ENCODE measurements around the gene NCKAP5. TPM values are rescaled to one million over a fixed set of nuclear protein-coding genes. Genes with fewer than 3 reads are reported as not detected.

NCKAP5 gene
- total and polyA plus RNA-seq, 2 of the 8 experiments (the other 6 are each of a cell fraction or from before 2014, with no cell fraction given), result 0.27 to 0.86 TPM

- Histone ChIP-seq H2BK12ac (ENCODE audit: low read depth, low read length) (no peak overlapping the region), H3K23me2 (ENCODE audit: low read depth, low read length) (no peaks in the 10 kb centered on the region), H2BK20ac (ENCODE audit: low read length) (no peak overlapping the region), H3K4me1 (replicated peaks in 1 of 4; ENCODE audit: control insufficient read depth in 3 of 4, insufficient read depth in 4 of 4, low read length in 3 of 4) (peaks cover 0 to 4% (median 0%) of the 10 kb centered on the region in 4 experiments; a peak in 3 of 7 replicates), H3K79me1 (ENCODE audit: low read depth, low read length) (no peaks in the 10 kb centered on the region), H4K91ac (replicated peaks; ENCODE audit: insufficient read length, low read length) (no peak overlapping the region), H2BK120ac (replicated peaks; ENCODE audit: low read depth, low read length) (no peak overlapping the region), H3K23ac (ENCODE audit: insufficient read length) (no peak overlapping the region), H3K27ac (ENCODE audit: low read depth, low read length) (no peak overlapping the region), H4K20me1 (replicated peaks in 1 of 2; ENCODE audit: control insufficient read depth in 1 of 2, insufficient read depth in 2 of 2, low read length in 2 of 2) (no peaks in the 10 kb centered on the region), H2AK5ac (ENCODE audit: low read depth, low read length) (no peak overlapping the region), H3K18ac (ENCODE audit: extremely low read depth, low read length) (no peak overlapping the region), H3K36me3 (ENCODE audit: control insufficient read depth in 2 of 4, insufficient read depth in 4 of 4, low read length in 3 of 4) (no peaks in the 10 kb centered on the region), H3K56ac (replicated peaks; ENCODE audit: insufficient read length, low read depth, low read length) (no peak overlapping the region), H3K9ac (replicated peaks in 1 of 4; ENCODE audit: extremely low read depth in 1 of 4, low read depth in 3 of 4, low read length in 3 of 4) (no peak overlapping the region), H3K4me3 (ENCODE audit: extremely low read depth in 1 of 4, insufficient read depth in 2 of 4, low read depth in 3 of 4, low read length in 4 of 4) (no peak overlapping the region), H3K27me3 (replicated peaks in 1 of 4; ENCODE audit: control insufficient read depth in 3 of 4, extremely low read depth in 1 of 4, insufficient read depth in 3 of 4, low read length in 3 of 4) (no peaks in the 10 kb centered on the region; a peak in 2 of 7 replicates), H3K14ac (ENCODE audit: insufficient read length) (no peak overlapping the region), H3K4ac (replicated peaks; ENCODE audit: insufficient read length, low read depth, low read length) (no peak overlapping the region), H2BK5ac (ENCODE audit: low read depth, low read length) (no peak overlapping the region), H4K5ac (ENCODE audit: insufficient read length, low read depth, low read length) (no peak overlapping the region), H3K4me2 (ENCODE audit: insufficient read depth in 1 of 2, low read depth in 2 of 2, low read length in 2 of 2) (no peak overlapping the region), H3K9me3 (ENCODE audit: insufficient read depth in 2 of 2, low read depth in 1 of 2, low read length in 1 of 2) (no peaks in the 10 kb centered on the region), H2AFZ (ENCODE audit: low read length) (no peak overlapping the region), H2BK15ac (ENCODE audit: low read length) (no peak overlapping the region), H4K8ac (ENCODE audit: extremely low read depth, insufficient read depth, low read length) (no peak overlapping the region), H3K79me2 (ENCODE audit: control insufficient read depth in 1 of 2, insufficient read depth in 2 of 2, low read length in 2 of 2) (no peaks in the 10 kb centered on the region)
- DNase-seq (ENCODE audit: low read depth in 1 of 2, low spot score in 2 of 2) (no peak), FAIRE-seq (no peak)
- ChIA-PET POLR2A (ENCODE audit: partially characterized antibody) (no interaction called here), CTCF (ENCODE audit: partially characterized antibody) (interaction anchor here (1.1 kb wide), 1 partner anchor 220 kb away, joined by 3 read pairs; no protein-coding TSS in a partner anchor)
- 86% methylated on average over 3 of the region's 3 CpGs; no CpG with 5 or more reads in 1 of the 2 experiments for WGBS, 2 experiments (ENCODE audit: extremely low coverage in 1 of 2, insufficient coverage in 1 of 2, insufficient read length in 1 of 2, insufficient replicate concordance in 2 of 2, low coverage in 1 of 2, low lambda C conversion rate in 2 of 2, missing lambda C conversion rate in 1 of 2)
- no peak for TF ChIP-seq TCF12 (IDR thresholded peaks at IDR 0.05; ENCODE audit: low read depth, low read length)
- TF ChIP-seq TAF7 (optimal IDR thresholded peaks at IDR 0.05; ENCODE audit: borderline replicate concordance, low read depth, low read length), result no peak
- TF ChIP-seq FOSL1 (IDR thresholded peaks at IDR 0.05; ENCODE audit: insufficient read depth, low read depth, low read length), result no peak
- no peak for TF ChIP-seq HDAC6 (IDR thresholded peaks at IDR 0.05; ENCODE audit: low read depth, low read length)
- no peak for TF ChIP-seq TAF1 (IDR thresholded peaks at IDR 0.05; ENCODE audit: low read depth, low read length)
- TF ChIP-seq SP1 (IDR thresholded peaks at IDR 0.05; ENCODE audit: low read depth, low read length), result no peak
- no peak for TF ChIP-seq RXRA (IDR thresholded peaks at IDR 0.05; ENCODE audit: insufficient read depth, low read depth, low read length)
- TF ChIP-seq TEAD4 (IDR thresholded peaks at IDR 0.05; ENCODE audit: low read depth, low read length), result no peak
- TF ChIP-seq KDM5A (IDR thresholded peaks at IDR 0.05; ENCODE audit: low read length), result no peak
- no peak for TF ChIP-seq SRF (IDR thresholded peaks at IDR 0.05; ENCODE audit: low read depth, low read length)
- TF ChIP-seq SP4 (IDR thresholded peaks at IDR 0.05; ENCODE audit: low read length), result no peak
- TF ChIP-seq PHF8 (conservative IDR thresholded peaks at IDR 0.05; ENCODE audit: low read depth, low read length), result no peak
- TF ChIP-seq MAX (IDR thresholded peaks at IDR 0.05), result no peak
- no peak for TF ChIP-seq POLR2A (IDR thresholded peaks at IDR 0.05; ENCODE audit: control extremely low read depth in 1 of 2, low read depth in 2 of 2, low read length in 2 of 2)
Observed at GRCh38 chr2:133415210-133415876, 152.9 kb downstream of the NCKAP5 start.
